ENCODE measurements around the gene ACOXL. TPM values are rescaled to one million over a fixed set of nuclear protein-coding genes. Genes with fewer than 3 reads are reported as not detected.

Gene ACOXL
- total and polyA plus RNA-seq, 2 donors (not counting 3 experiments of a cell fraction or from before 2014, with no cell fraction given), result not detected

DNA sequence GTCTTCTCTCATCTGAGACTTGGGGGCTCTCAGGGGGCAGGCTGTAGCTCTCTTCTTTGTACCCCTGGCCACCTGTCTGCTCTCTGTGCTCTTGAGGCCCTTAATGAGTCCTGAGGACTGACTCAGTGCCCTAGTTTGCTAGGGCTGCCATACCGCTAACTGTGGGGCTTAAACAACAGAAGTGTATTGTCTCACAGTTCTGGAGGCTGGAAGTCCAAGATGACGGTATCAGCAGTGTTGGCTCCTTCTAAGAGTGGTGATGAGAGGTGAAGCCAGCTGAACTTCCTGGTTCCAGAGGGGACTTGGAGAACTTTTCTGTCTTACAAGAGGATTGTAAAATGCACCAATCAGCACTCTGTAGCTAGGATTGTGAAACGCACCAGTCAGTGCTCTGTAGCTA is 67.0 kb downstream of the ACOXL start:
- H3K79me2 ChIP-seq (ENCODE audit: control insufficient read depth, insufficient read depth, low read length), result no peaks in the 10 kb centered on the region
- no peak overlapping the region for H3K9ac ChIP-seq (replicated peaks; ENCODE audit: extremely low read depth, insufficient read depth, low read length)
- TF ChIP-seq POLR2A (IDR thresholded peaks at IDR 0.05; ENCODE audit: low read depth, low read length), result no peak
- TF ChIP-seq, protein P1, sequence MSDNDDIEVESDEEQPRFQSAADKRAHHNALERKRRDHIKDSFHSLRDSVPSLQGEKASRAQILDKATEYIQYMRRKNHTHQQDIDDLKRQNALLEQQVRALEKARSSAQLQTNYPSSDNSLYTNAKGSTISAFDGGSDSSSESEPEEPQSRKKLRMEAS (IDR thresholded peaks at IDR 0.05; ENCODE audit: insufficient read depth, insufficient read length), result no peak
- TF ChIP-seq EZH2 (IDR thresholded peaks at IDR 0.05; ENCODE audit: borderline replicate concordance, low read depth, low read length, severe bottlenecking), result no peak
- TF ChIP-seq MYC (IDR thresholded peaks at IDR 0.05; ENCODE audit: low read depth, low read length), result no peak
- no peak for TF ChIP-seq GATA2 (IDR thresholded peaks at IDR 0.05; ENCODE audit: insufficient read depth, insufficient read length, low read depth, low read length)
- no peak for TF ChIP-seq JUN (IDR thresholded peaks at IDR 0.05; ENCODE audit: borderline replicate concordance, insufficient read depth, insufficient read length, low read depth)
- TF ChIP-seq FOS (IDR thresholded peaks at IDR 0.05; ENCODE audit: borderline replicate concordance, insufficient read depth, low read length), result no peak
- TF ChIP-seq, protein P2, sequence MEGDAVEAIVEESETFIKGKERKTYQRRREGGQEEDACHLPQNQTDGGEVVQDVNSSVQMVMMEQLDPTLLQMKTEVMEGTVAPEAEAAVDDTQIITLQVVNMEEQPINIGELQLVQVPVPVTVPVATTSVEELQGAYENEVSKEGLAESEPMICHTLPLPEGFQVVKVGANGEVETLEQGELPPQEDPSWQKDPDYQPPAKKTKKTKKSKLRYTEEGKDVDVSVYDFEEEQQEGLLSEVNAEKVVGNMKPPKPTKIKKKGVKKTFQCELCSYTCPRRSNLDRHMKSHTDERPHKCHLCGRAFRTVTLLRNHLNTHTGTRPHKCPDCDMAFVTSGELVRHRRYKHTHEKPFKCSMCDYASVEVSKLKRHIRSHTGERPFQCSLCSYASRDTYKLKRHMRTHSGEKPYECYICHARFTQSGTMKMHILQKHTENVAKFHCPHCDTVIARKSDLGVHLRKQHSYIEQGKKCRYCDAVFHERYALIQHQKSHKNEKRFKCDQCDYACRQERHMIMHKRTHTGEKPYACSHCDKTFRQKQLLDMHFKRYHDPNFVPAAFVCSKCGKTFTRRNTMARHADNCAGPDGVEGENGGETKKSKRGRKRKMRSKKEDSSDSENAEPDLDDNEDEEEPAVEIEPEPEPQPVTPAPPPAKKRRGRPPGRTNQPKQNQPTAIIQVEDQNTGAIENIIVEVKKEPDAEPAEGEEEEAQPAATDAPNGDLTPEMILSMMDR (IDR thresholded peaks at IDR 0.05; ENCODE audit: extremely low read depth in 1 of 2, insufficient read depth in 1 of 2, low read depth in 1 of 2, low read length in 2 of 2), result no peak
- no peak for TF ChIP-seq POLR2AphosphoS5 (IDR thresholded peaks at IDR 0.05; ENCODE audit: insufficient read depth, low read depth, low read length)
- no peaks in the 10 kb centered on the region for H3K9me3 ChIP-seq (replicated peaks; ENCODE audit: control insufficient read depth, insufficient read depth, low read length)
- FAIRE-seq, result no peak
- POLR2A ChIA-PET, result no interaction called here
- H3K4me1 ChIP-seq (ENCODE audit: control insufficient read depth, extremely low read depth, insufficient read depth, low read length), result no peaks in the 10 kb centered on the region
- H3K27ac ChIP-seq (ENCODE audit: insufficient read depth, low read depth, low read length), result no peak overlapping the region
- dilution Hi-C loops (cut with MboI; ENCODE audit: extremely low pct_ligation_motif_present, low sequenced_read_pairs), result no loop called here
- intact Hi-C loops (cut with micrococcal nuclease), result no loop called here
- H2AFZ ChIP-seq (ENCODE audit: low read depth, low read length), result no peak overlapping the region
- no TSS peak for BruUV-seq (replicated peaks)
- no peak overlapping the region for H3K4me3 ChIP-seq (replicated peaks in 1 of 3; ENCODE audit: insufficient read depth in 1 of 3, low read depth in 1 of 3, low read length in 3 of 3)
- no peaks in the 10 kb centered on the region for H4K20me1 ChIP-seq (replicated peaks; ENCODE audit: control insufficient read depth, extremely low read depth, insufficient read depth, low read length)
- no peak for DNase-seq (ENCODE audit: low read depth, low spot score)
- peaks cover 13 to 26% of the 10 kb centered on the region in 2 experiments for H3K27me3 ChIP-seq (ENCODE audit: control insufficient read depth in 2 of 2, insufficient read depth in 2 of 2, low read length in 2 of 2)
- no peaks in the 10 kb centered on the region for H3K9me1 ChIP-seq (replicated peaks; ENCODE audit: control insufficient read depth, extremely low read depth, insufficient read depth, low read length)
- CTCF ChIA-PET, result interaction anchor here (0.6 to 1.2 kb wide), 2 partner anchors 13 to 44 kb away, joined by 3 read pairs; no protein-coding TSS in a partner anchor
- no peak overlapping the region for H3K4me2 ChIP-seq (ENCODE audit: insufficient read depth, low read length)
- H3K36me3 ChIP-seq (ENCODE audit: control insufficient read depth in 2 of 2, extremely low read depth in 1 of 2, insufficient read depth in 2 of 2, low read length in 2 of 2), result no peaks in the 10 kb centered on the region
